Activated CD8-positive, alpha-beta memory T cell treated with anti-CD3 and anti-CD28 coated beads, Interleukin-2, amount 50 U/mL, for 1 hour (primary cell): Measurements from ENCODE around the gene CLVS2.

Experiments used
- DNase-seq: peaks from one replicate; pipeline ENCODE4 v3.0.0-alpha.2; 2020; ENCODE audit errors: extremely low read depth

Gene CLVS2

GRCh38 chr6:122995921-122996793 is at the start of gene CLVS2:
CLVS2 (plus strand) TSS chr6:122996235; CDS start chr6:122997778, 1,543 bp downstream.
- DNase-seq: no peak

- no peak for DNase-seq
Observed at GRCh38 chr6:122947355-122947754, 48.7 kb upstream of the CLVS2 start.

- no peak for DNase-seq
Observed at GRCh38 chr6:122953766-122954165, 42.3 kb upstream of the CLVS2 start.

GRCh38 chr6:122956376-122956775 is 39.7 kb upstream of the CLVS2 start:
- no peak for DNase-seq

- DNase-seq: no peak
Observed at GRCh38 chr6:122962000-122962624, 33.9 kb upstream of the CLVS2 start.

GRCh38 chr6:122969999-122970533 is 26.0 kb upstream of the CLVS2 start:
- DNase-seq: no peak

GRCh38 chr6:122977180-122977579 is 18.9 kb upstream of the CLVS2 start:
- DNase-seq: no peak

- DNase-seq: no peak
Observed at GRCh38 chr6:122984393-122984792, 11.6 kb upstream of the CLVS2 start.

- no peak for DNase-seq
Observed at GRCh38 chr6:122994256-122994655, 1.8 kb upstream of the CLVS2 start.

- DNase-seq: no peak
Observed at GRCh38 chr6:122996794-122997505, 915 bp downstream of the CLVS2 start.

GRCh38 chr6:122997541-122998150 is 1.6 kb downstream of the CLVS2 start:
- DNase-seq: no peak

GRCh38 chr6:122998403-122998975 is 2.5 kb downstream of the CLVS2 start:
- no peak for DNase-seq

GRCh38 chr6:123000244-123000770 is 4.3 kb downstream of the CLVS2 start:
- DNase-seq: no peak

- DNase-seq: no peak
Observed at GRCh38 chr6:123001540-123001939, 5.5 kb downstream of the CLVS2 start.

GRCh38 chr6:123007885-123008284 is 11.8 kb downstream of the CLVS2 start:
- no peak for DNase-seq

GRCh38 chr6:123009059-123009458 is 13.0 kb downstream of the CLVS2 start:
- DNase-seq: no peak

GRCh38 chr6:123014835-123015234 is 18.8 kb downstream of the CLVS2 start:
- no peak for DNase-seq

- DNase-seq: no peak
Observed at GRCh38 chr6:123016431-123017103, 20.5 kb downstream of the CLVS2 start.

GRCh38 chr6:123017104-123017682 is 21.2 kb downstream of the CLVS2 start:
- no peak for DNase-seq

- no peak for DNase-seq
Observed at GRCh38 chr6:123022975-123023374, 26.9 kb downstream of the CLVS2 start.
